Stimulated activated CD8-positive, alpha-beta memory T cell treated with anti-CD3 and anti-CD28 coated beads, Interleukin-2, amount 100 ng/mL, for 48 hours (primary cell): ENCODE measurements around the gene GLIPR2.

Experiments used
- DNase-seq, 2 donors: peaks; one replicate each; pipeline ENCODE4 v3.0.0-alpha.2; 2020; ENCODE audit warnings: low read depth in 2 of 2

GLIPR2 gene

DNA sequence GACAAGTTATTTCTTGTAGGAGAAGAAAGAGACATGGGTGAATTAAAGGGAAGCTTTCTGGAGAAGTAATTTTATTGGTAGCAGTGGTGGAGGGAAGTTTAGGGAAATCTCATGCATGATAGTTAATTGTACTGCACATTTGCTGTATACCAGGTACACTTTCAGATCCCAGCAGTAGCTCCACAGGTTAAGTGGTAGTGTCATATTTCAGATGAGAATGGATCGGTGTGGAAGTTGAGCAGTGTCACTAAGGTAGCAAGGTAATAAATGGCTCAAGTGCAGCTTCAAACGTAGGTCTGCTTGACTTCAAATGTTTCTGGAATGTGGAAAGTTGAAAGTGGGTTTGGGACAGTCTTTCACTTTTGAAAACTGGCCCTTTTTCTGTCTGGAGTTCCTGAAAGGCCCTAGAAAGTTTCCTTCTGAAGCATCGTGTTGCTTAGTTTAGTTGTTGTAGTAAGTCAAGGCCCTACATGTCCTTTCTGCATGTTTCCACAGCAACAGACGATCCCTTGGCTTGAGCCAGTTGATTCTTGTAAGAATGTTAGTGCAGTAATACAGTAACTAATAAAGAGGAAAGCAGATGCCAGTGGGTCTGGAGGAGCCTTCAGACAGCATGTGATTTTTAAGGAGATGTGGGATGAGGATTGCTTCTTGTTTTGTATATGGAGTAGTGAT, 57.9 kb downstream of the GLIPR2 start:
- no peak for DNase-seq

DNA sequence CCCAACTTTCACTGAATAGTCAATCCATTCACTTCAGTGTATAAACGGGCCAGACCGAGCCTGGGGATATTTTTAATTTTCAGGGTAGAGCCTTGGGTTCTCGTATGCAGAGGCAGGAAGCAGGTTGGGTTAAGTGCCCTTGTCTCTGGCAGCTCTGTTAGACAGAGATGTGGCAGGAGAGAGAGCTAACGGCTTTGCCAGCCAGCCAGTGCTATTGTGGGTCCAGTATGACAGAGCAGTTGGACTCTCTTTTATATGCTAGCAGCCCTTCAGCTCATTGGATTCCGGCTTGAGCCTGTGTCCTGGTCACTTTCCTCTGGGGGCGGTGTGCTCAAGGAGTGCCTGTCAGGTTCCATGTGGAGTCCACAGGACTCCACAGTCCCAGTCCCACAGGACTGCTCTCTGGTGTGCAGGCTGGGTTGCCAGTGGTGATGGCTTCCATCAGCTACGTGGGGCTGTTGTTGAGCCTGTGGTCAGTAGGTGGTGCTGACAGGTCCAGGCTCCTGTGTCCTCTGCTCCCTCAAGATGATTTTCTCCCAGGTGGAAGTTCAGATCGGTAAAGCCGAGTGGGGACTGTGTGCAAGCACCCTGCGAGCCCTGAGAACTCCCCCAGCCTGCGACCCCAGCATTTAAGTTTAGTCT, 68.5 kb downstream of the GLIPR2 start:
- DNase-seq: no peak

DNA sequence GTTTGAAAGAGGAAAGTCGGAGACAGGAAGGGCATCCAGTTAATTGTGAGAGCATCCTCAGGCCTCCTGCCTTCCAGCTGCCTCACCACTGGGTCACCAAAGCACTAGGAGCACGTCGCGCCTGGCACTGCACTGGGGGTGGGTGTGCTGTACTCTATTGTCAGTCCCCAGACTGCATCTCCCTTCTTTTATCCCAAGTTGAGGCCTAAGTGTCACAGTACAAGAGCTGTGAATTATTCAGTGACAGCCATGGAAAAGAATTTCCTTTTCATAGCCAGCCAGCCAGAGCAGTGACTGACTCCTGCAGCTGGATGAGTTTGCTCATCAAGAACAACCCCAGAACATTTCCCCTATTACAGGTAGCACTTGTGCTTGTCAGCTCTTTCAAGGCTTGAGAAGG, 70.5 kb downstream of the GLIPR2 start:
- no peak for DNase-seq

DNA sequence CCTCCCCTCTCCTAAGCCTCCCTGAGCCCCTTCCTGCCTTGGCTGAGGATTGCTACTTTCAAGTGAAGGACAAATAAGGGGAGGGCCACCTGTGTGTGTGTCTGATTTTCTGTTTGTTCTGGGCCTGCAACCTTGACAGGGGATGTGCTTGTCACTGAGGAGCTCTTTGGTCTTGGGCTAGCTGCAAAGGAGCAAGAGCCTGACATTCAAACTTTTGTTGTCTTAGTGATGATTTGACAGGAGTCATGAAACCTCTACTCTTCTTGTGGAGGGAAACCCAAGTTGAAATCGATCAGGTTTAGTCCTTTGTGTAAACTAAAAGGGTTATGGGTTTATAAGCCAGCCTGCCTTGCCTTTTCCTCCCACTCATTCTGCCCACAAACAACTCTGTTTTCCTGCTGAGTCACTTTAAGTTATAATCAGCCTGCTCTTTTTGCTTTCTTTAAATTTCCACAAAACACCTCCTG, 71.0 kb downstream of the GLIPR2 start:
- DNase-seq: no peak

DNA sequence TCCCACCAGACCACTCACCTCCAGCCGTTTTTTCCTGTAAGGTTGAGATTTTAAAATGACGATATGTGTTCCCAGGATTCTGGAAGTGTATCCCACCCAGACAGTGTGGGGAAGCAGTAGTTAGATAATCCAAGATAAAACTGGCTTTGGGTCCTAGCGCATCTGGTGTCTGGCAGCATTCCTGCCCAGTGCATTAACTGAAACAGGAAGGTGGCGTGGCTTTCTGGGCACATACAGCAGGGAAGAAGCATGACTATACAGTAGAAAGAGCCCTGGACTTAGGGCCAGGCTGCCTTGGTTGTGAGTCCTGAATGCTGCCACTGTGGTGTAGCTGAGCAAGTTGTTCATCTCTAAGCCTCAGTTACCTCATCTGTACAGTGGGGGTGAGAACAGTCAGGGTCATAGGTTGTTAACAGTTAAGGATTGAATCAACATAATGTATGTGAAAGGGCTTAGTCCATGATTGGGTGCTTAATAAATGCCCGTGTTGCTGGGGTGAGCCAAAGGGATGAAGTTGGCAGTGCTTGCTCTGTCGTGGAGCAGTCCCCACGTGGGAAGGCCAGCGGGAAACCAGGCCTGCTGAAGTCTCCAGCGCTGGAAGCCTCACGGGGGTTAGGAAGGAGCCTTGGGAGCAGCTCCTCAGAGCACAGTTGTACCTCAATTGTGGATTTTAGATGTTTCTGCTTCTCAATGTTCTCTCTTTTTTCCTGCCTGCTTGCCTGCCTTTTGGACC, 72.2 kb downstream of the GLIPR2 start:
- no peak for DNase-seq

DNA sequence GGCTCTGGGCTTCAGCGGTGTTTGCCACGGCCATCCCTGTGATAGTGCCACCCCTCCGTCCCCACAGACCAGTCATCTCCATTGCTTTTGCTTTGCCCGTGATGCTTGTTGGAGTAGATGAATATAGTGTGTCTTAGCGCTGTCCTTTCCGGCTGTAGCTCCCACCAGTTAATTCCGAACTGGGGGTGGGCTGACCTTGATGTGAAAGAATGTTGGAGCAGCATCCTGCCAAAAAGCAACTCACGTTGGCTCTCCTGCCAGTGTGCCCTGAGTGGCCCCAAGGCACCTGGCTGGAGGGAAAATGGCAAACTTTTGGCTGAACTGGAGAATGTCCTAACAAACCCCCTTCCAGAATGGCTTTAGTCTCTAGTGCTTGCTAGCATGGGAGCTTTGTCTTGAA, 74.2 kb downstream of the GLIPR2 start:
- DNase-seq: no peak

DNA sequence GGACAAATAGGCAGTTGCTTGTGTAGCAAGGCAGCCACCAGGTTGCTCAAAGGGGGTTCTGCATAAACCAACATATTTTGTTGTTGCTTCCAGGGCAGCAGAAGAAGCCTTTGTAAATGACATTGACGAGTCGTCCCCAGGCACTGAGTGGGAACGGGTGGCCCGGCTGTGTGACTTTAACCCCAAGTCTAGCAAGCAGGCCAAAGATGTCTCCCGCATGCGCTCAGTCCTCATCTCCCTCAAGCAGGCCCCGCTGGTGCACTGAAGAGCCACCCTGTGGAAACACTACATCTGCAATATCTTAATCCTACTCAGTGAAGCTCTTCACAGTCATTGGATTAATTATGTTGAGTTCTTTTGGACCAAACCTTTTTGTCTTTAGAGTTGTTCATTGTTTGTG, 75.0 kb downstream of the GLIPR2 start:
- DNase-seq: no peak

DNA sequence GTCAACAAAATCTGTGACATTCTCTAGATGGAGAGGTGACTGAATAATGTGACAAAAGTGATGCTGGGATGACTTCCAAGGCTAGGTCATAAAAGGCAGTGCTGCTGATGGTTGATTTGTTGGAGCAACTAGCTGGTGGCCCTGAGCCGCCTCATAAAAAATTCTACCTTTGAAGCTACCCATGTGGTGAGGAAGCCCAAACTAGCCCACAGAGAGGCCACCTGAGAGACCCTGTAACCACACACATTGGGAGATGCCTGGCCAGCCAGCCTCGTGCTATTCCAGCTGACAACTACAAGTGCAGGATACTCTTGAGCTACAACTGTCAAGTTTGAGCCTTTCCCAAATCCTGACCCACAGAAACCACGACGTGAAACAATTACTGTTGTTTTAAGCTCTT, 76.9 kb downstream of the GLIPR2 start:
- DNase-seq: no peak
